ENCODE data around the gene CHDH. TPM values are rescaled to one million over a fixed set of nuclear protein-coding genes. Genes with fewer than 3 reads are reported as not detected.

CHDH gene
- total and polyA plus RNA-seq, 2 donors (not counting 1 experiment from before 2014, with no cell fraction given), result 0.03 to 0.37 TPM

GRCh38 chr3:53823026-53823955 is 22.9 kb downstream of the CHDH start:
- no peaks in the 10 kb centered on the region for H3K36me3 ChIP-seq (replicated peaks in 1 of 2; ENCODE audit: control extremely low read depth in 1 of 2, control insufficient read depth in 1 of 2, extremely low read depth in 1 of 2, insufficient read depth in 2 of 2, low read length in 1 of 2)
- H3K9me3 ChIP-seq (ENCODE audit: control extremely low read depth in 1 of 3, control insufficient read depth in 2 of 3, insufficient read depth in 1 of 3, low read length in 2 of 3), result peaks cover 0 to 3% (median 0%) of the 10 kb centered on the region in 3 donors
- ATAC-seq (ENCODE audit: low read depth), result no peak
- DNase-seq, result no peak
- H4K20me1 ChIP-seq (ENCODE audit: control insufficient read depth, insufficient read depth, low read length, poor library complexity, severe bottlenecking), result no peaks in the 10 kb centered on the region
- peaks cover 0 to 7% (median 0%) of the 10 kb centered on the region in 4 experiments for H3K27me3 ChIP-seq (replicated peaks in 1 of 4; ENCODE audit: control extremely low read depth in 1 of 4, control insufficient read depth in 3 of 4, insufficient read depth in 4 of 4, low read length in 3 of 4)
- no peaks in the 10 kb centered on the region for H3K79me2 ChIP-seq (ENCODE audit: control insufficient read depth, insufficient read depth, low read length)
- intact Hi-C loops (cut with micrococcal nuclease), result no loop called here
- no peak overlapping the region for H2AFZ ChIP-seq (ENCODE audit: insufficient read depth, low read depth, low read length, poor library complexity, severe bottlenecking)
- H3K9ac ChIP-seq (ENCODE audit: low read length), result no peak overlapping the region
- H3K4me2 ChIP-seq (replicated peaks; ENCODE audit: low read depth, low read length, poor library complexity, severe bottlenecking), result no peak overlapping the region
- 98% methylated on average over 67 of the region's 67 CpGs for WGBS (ENCODE audit: insufficient coverage)
- H3K4me1 ChIP-seq (ENCODE audit: control insufficient read depth in 2 of 2, insufficient read depth in 2 of 2, low read length in 2 of 2), result no peaks in the 10 kb centered on the region
- no peak overlapping the region for H3K27ac Mint-ChIP-seq
- CTCF ChIA-PET, result interaction anchor here (0.9 kb wide), 1 partner anchor 106 kb away, joined by 3 read pairs; no protein-coding TSS in a partner anchor
- no peak overlapping the region for H3K4me3 Mint-ChIP-seq
- H3K4me1 Mint-ChIP-seq, result no peaks in the 10 kb centered on the region
- no peak overlapping the region for H3K27ac ChIP-seq (ENCODE audit: low read length in 2 of 2)
- H3K9me3 Mint-ChIP-seq (ENCODE audit: insufficient read depth), result no peaks in the 10 kb centered on the region
- no peak for TF ChIP-seq CTCF (IDR thresholded peaks at IDR 0.05)
- TF ChIP-seq EZH2 (IDR thresholded peaks at IDR 0.05; ENCODE audit: borderline replicate concordance, insufficient read depth, low read depth, low read length, poor library complexity, severe bottlenecking), result no peak
- POLR2A ChIA-PET, result no interaction called here
- no peak overlapping the region for H3K4me3 ChIP-seq (ENCODE audit: control extremely low read depth in 1 of 5, extremely low read depth in 1 of 5, insufficient read depth in 1 of 5, low read depth in 2 of 5, low read length in 4 of 5)
- no peaks in the 10 kb centered on the region for H3K27me3 Mint-ChIP-seq

DNA sequence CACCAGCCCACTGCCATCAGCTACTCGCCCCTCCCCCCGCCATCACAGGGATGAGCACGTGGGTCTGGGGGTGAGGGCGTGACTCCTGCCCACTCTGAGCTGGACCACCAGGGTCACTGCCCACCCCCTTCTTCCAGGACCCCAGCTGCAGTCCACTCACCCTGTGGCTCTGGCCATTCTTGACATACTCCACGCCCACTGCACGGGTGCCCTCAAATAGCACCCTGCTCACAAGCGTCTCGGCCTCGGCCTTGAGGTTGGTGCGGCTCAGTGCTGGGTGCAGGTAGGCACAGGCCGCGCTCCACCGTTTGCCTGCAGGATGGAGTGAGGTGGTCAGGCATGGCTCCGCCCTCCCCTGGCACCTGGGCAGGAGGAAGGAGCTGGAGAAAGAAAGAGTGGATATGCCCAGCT is 23.9 kb downstream of the CHDH start:
- Histone ChIP-seq H3K27ac (ENCODE audit: low read length in 2 of 2) (no peak overlapping the region), H3K9ac (ENCODE audit: low read length) (no peak overlapping the region), H3K4me2 (replicated peaks; ENCODE audit: low read depth, low read length, poor library complexity, severe bottlenecking) (no peak overlapping the region), H3K4me1 (ENCODE audit: control insufficient read depth in 2 of 2, insufficient read depth in 2 of 2, low read length in 2 of 2) (no peaks in the 10 kb centered on the region), H3K36me3 (replicated peaks in 1 of 2; ENCODE audit: control extremely low read depth in 1 of 2, control insufficient read depth in 1 of 2, extremely low read depth in 1 of 2, insufficient read depth in 2 of 2, low read length in 1 of 2) (no peaks in the 10 kb centered on the region), H3K9me3 (ENCODE audit: control extremely low read depth in 1 of 3, control insufficient read depth in 2 of 3, insufficient read depth in 1 of 3, low read length in 2 of 3) (peaks cover 0 to 3% (median 0%) of the 10 kb centered on the region in 3 donors), H3K79me2 (ENCODE audit: control insufficient read depth, insufficient read depth, low read length) (no peaks in the 10 kb centered on the region), H3K27me3 (replicated peaks in 1 of 4; ENCODE audit: control extremely low read depth in 1 of 4, control insufficient read depth in 3 of 4, insufficient read depth in 4 of 4, low read length in 3 of 4) (peaks cover 0 to 7% (median 0%) of the 10 kb centered on the region in 4 experiments), H2AFZ (ENCODE audit: insufficient read depth, low read depth, low read length, poor library complexity, severe bottlenecking) (no peak overlapping the region), H4K20me1 (ENCODE audit: control insufficient read depth, insufficient read depth, low read length, poor library complexity, severe bottlenecking) (no peaks in the 10 kb centered on the region), H3K4me3 (ENCODE audit: control extremely low read depth in 1 of 5, extremely low read depth in 1 of 5, insufficient read depth in 1 of 5, low read depth in 2 of 5, low read length in 4 of 5) (no peak overlapping the region)
- Mint-ChIP-seq H3K9me3 (ENCODE audit: insufficient read depth) (no peaks in the 10 kb centered on the region), H3K4me1 (no peaks in the 10 kb centered on the region), H3K4me3 (no peak overlapping the region), H3K27me3 (no peaks in the 10 kb centered on the region), H3K27ac (no peak overlapping the region)
- intact Hi-C loops (cut with micrococcal nuclease), result no loop called here
- 98% methylated on average over 14 of the region's 14 CpGs for WGBS (ENCODE audit: insufficient coverage)
- no peak for TF ChIP-seq EZH2 (IDR thresholded peaks at IDR 0.05; ENCODE audit: borderline replicate concordance, insufficient read depth, low read depth, low read length, poor library complexity, severe bottlenecking)
- no peak for TF ChIP-seq CTCF (IDR thresholded peaks at IDR 0.05)
- no peak for ATAC-seq (ENCODE audit: low read depth)
- ChIA-PET POLR2A (no interaction called here), CTCF (interaction anchor here (0.9 kb wide), 1 partner anchor 107 kb away, joined by 3 read pairs; no protein-coding TSS in a partner anchor)
- DNase-seq, result no peak

All from B cell (primary cell).